GM18520 (cell line): ENCODE measurements around the gene TFDP1.
"Not testable (repeated sequence)": the region's sequence is repeated elsewhere in the genome, so short reads cannot be mapped to it uniquely, and the experiment has no call there.

Experiments used
- ATAC-seq: cut with Tn5 transposase; IDR thresholded peaks from one replicate; pipeline ENCODE4 v1.9.1; 2021; ENCODE audit not compliant: unreplicated experiment

TFDP1 gene

GRCh38 chr13:113548778-113549621 is 35.6 kb upstream of the TFDP1 start:
- no peak for ATAC-seq

DNA sequence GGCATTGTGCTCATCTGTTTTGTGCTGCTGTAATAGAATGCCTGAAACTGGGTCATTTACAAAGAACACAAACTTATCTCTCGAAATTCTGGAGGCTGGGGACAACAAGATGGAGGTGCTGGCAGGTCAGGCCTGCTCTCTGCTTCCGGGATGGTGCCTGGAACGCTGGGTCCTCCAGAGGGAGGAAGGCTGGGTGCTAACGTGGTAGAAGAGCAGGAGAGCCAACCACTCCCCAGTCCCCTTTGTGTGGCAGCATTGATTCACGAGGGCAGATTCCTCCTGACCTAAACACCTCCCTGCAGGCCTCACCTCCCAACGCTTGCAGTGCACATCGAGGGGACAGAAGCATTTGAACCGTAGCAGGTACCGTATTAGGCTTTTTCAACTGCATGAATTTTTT is 34.1 kb upstream of the TFDP1 start:
- ATAC-seq = no peak

DNA sequence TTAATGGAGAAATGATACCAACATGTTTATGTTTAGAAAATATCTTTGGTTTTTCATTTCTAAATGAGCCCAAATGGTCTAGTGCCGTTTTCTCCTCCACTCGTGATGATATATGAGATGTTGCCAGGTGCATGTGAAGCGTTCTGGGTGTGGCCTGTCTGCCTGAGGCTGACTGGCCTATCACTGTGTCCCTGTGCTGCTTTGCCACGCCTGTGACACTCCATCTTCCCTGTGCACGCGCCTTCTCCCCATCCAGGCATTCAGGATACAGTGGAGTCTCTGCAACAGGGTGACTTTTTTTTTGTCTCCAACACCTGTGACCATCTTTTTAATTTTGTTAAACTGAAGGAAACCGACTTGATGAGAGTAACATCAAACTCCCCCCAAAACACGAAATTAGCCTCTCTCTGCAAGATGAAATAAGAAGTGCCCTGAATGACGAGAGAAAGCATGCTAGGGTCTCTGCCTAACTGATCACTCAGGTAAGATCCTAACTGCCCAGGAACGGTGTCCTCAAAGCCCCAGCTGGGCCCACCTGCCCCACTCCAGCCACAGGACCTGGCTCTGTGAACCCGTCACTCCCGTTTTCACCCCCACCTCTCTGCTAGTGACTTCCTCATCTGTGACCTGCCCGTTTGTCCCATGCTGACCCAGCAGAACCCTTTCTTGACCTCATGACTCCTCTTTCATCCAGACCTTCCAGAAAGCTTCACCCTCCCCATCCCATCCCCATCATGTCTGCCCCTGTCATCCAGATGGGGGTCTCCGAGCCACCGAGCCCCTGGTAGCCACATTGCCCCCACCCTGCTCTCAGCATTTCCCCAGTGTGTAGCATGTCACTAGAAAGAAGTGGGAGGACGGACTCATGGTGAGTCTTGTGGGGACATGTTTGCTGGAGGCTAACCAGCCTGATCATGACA is 33.2 kb upstream of the TFDP1 start:
- ATAC-seq = no peak

DNA sequence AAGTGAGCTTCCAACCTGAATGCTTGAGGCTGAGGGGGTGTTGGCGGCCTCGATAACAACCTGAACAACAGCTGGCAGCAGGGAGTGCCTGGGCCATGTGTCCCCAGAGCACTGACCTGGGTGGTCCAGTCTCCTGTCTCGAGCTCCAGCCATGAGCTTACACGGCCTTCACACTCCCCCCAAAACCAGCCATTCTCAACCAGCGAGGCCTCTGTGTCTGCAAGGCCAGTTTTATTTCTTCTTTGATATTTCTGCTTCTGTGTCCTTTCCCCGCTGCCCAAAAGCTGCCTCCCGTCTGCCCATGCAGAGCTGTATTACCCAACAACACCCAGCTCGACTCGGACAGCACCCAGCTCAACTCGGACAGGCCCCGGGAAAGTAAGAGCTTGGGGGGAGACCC is 32.5 kb upstream of the TFDP1 start:
- no peak for ATAC-seq

DNA sequence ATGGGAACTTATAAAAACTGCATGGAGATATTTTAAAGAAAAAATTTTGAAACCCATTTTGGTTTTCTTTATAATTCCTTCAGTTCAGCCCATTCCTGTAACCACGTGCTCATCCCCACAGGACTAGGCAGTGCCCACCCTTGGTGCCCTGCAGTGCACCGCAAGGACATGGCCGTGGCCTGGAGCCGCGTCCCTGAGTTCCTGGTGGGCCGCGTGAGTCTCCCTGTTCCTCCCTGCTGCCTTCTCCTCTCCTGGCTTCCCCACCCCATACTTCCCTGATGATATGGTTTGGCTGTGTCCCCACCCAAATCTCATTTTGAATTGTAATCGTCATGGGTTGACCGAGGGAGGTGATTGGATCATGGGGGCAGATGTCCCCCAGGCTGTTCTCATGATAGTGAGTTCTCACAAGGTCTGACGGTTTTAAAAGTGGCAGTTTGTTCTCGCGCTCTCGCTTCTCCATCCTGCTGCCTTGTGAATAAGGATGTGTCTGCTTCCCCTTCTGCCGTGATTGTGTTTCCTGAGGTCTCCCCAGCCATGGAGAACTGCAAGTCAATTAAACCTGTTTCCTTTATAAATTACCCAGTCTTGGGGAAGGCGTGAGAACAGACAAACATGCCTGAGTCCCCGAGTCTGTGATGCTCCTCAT is 31.6 kb upstream of the TFDP1 start:
- no peak for ATAC-seq

DNA sequence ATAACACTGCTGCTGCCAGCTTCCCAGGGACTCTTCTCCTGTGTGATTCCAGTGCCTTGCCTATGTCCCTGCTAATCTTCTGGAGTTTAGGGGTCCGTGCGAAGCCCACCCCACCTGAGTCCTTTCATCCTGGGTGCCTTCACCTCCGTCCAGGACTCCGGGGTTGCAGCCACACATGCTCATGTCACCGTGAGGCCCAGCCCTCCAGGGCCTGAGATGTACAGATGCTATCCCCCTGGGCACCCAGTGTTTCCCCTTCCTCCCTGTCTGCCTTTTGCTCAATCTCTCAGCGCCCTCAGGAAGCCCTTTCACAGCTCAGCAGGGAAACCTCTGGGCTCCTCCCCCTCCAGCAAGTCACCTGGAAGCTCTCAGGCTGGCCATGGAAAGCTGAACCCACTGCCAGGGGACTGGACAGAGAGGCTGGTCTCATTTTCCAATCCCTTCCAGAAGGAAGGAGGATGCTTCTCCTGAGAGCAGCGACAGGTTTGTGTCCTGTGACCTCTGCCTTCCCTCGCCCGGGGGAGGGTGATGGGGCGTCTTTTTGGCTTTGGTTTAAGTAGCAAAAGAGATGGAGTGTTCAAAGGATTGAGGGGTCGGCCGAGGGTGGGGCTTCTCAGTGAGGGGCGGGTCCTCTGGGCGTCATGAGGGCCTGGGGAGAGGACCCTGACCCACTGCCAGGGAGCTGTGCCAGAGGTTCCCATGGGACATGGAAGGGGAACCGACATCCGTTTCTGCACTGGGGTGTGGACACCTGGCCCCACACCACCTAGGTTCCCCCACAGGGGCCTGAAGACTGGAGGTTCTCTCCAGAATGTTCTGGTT is 30.8 kb upstream of the TFDP1 start:
- ATAC-seq = no peak

DNA sequence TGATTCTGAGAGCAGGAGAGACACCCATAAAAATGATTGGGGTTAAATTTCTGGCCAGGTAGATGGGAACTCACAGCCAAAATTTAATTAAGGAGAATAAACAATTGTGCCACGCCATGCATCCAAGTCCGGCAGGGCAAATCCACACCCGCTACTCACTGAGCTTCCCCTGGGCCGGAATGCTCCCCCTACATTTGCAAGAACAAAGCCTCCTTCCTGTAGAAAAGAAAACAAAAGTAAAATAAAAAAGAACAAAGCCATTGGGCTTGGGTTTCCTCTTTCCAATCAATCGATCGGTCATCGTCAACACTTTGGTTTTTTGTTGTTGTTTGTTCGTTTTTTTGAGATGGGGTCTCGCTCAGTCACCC is 30.2 kb upstream of the TFDP1 start:
- no peak for ATAC-seq

- no peak for ATAC-seq
Measured at GRCh38 chr13:113555141-113555540, 29.4 kb upstream of the TFDP1 start.

- ATAC-seq = no peak
Measured at GRCh38 chr13:113557013-113557412, 27.5 kb upstream of the TFDP1 start.

DNA sequence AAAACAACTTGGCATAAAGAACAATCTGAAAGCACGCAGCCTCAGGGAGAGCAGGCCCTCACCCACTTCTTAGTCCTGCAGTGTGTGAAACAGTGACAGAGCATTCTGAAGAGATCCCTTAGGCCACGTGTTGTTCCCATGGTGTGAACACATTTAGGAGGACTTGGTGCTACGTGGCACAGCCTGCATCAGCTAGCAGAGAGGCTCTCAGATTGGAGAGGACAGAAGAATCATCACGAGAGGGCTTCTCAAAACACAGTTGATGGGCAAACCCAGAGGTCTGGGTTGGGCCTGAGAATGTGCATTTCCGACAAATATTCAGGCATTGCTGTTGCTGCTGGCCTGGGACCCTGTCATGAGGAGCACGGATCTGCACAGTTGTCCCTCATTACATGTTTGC is 26.1 kb upstream of the TFDP1 start:
- no peak for ATAC-seq

DNA sequence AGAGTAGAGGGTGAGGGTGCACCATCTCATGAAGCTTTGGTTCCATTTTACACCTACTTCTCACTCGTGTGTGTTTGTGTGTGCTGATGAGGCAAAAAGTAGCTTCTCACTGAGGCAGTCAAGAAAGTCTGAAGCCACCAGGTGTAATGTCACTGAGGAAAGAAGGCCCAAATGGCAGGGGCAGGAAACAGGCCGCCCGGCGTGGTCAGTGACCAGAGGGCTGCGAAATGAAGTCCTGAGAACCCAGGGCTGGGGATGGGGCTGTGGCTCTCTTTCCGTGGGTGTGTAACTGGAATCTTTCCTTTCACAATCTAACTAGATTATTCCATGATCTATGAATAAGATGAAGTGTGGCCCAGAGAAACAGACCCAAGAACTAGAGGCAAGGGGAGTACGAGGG is 25.5 kb upstream of the TFDP1 start:
- no peak for ATAC-seq

DNA sequence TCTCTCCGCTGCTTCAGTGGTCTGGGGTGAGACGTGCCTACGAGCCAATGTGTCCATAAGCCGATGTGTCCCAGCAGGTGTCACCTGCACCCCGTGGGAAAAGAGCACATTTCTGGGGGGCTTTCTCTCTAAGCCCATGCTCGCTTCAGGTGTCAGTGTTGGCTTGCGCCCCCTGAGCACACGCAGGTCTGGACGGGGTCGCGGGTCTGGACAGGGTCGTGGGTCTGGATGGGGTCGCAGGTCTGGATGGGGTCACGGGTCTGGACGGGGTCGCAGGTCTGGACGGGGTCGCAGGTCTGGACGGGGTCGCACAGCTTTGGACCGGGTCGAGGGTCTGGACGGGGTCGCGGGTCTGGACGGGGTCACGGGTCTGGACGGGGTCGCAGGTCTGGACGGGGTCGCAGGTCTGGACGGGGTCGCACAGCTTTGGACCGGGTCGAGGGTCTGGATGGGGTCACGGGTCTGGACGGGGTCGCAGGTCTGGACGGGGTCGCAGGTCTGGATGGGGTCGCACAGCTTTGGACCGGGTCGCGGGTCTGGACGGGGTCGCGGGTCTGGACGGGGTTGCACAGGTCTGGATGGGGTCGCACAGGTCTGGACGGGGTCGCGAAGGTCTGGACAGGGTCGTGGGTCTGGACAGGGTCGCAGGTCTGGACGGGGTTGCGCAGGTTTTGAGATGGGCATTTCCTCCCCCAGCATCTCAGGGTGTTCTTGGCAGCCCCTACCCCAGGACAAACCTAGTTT is 24.5 kb upstream of the TFDP1 start:
- no peak for ATAC-seq

DNA sequence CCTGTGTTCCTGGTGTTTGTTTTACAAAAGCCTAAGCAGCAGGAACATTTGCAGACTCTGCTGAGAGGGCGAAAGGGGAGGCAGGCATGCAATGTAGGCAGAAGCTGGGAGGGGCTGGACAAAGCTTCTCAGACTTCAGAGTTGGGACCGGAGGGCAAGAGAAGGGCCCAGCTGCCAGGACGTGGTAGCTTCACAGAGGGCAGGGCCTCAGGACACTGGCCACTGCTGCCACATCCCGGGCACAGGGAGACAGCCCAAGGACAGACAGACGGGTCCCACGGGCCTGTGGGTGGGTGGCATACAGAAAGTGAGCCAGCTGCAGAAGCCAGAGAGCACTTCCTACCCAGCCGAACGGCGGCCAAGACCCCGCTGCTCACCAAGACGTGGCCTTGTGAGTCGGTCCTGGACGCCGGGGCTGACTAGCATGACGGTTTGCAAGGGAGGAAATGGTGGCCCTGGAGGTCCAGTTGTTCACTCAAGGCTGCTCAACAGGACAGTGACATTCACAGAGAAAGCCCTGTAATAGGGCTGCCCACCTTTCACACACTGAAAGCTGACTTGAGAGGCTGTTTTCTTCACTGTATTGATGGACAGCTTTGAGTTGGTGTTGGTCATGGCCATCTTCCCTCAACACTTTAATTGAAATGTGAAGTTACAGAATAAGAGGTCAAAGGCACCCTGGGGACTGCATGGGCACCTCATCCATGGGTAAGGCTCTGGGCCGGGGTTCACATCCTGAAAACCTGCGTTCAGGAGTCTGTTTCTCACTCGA is 23.7 kb upstream of the TFDP1 start:
- ATAC-seq = no peak

DNA sequence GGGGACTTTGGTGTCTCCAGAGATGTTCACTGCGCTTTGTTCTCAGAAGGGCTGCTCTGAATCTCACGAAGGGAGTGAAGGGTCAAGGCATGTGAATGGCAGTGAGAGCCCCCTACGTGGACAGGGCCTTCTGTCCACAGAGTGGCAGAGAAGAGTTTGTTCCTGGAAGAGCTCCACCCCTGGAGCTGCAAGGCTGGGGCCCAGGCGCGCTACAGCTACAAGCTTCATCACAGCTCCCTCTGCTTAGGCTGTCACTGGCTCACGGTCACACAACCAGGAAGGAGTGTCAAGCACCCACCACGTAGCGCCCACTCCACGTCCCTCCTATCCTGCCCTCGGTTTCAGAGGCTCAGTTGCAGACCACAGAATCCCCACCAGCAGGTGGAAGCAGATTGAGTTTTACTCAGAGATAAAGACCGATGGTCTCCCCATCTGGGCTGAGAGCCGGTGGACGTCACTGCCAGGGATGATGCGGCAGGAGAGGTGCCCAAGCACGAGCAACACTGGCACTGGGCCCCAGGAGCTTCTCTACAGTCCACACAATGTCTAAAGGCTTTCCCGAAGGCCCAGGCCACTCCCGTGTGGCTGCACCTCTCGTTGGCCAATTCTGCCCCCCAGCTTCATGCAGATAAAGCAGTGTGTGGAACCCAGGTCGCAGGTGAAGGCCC is 23.0 kb upstream of the TFDP1 start:
- ATAC-seq = no peak

GRCh38 chr13:113562085-113562749 is 22.3 kb upstream of the TFDP1 start:
- ATAC-seq = no peak

- no peak for ATAC-seq
Measured at GRCh38 chr13:113562844-113563243, 21.7 kb upstream of the TFDP1 start.

GRCh38 chr13:113563511-113563910 is 21.0 kb upstream of the TFDP1 start:
- ATAC-seq = not testable (repeated sequence)

- ATAC-seq = no peak
Measured at GRCh38 chr13:113564331-113565023, 20.1 kb upstream of the TFDP1 start.
